DMS79 (cell line): ENCODE results near the gene TNP2.

Experiments used
- DNase-seq: peaks from one replicate; lab custom pipeline; 2025; lab: John Stamatoyannopoulos, UW

Gene TNP2

GRCh38 chr16:11277607-11278337 is 8.6 kb upstream of the TNP2 start:
- no peak for DNase-seq

- DNase-seq = no peak
Measured at GRCh38 chr16:11276896-11277593, 7.9 kb upstream of the TNP2 start.

- no peak for DNase-seq
Measured at GRCh38 chr16:11276143-11276895, 7.2 kb upstream of the TNP2 start, which contains the start of gene PRM2. TSS of gene PRM2 (minus strand) at chr16:11276480. CDS start at chr16:11276370, 110 bp downstream.

- DNase-seq = no peak
Measured at GRCh38 chr16:11274964-11275363, 5.8 kb upstream of the TNP2 start.

GRCh38 chr16:11273721-11274324 is 4.7 kb upstream of the TNP2 start:
- DNase-seq = peak; percentile 5

GRCh38 chr16:11272921-11273720 is 4.0 kb upstream of the TNP2 start, which contains the start of gene PRM3:
TSS of gene PRM3 (minus strand) at chr16:11273629. CDS start at chr16:11273595, 34 bp downstream.
- DNase-seq = no peak

- no peak for DNase-seq
Measured at GRCh38 chr16:11272484-11272883, 3.4 kb upstream of the TNP2 start.

- DNase-seq = no peak
Measured at GRCh38 chr16:11271610-11272009, 2.5 kb upstream of the TNP2 start.

- DNase-seq = no peak
Measured at GRCh38 chr16:11270602-11271162, 1.6 kb upstream of the TNP2 start.

- no peak for DNase-seq
Measured at GRCh38 chr16:11265124-11265523, 4.0 kb downstream of the TNP2 start.

GRCh38 chr16:11264155-11264832 is 4.8 kb downstream of the TNP2 start:
- no peak for DNase-seq

GRCh38 chr16:11263737-11264136 is 5.4 kb downstream of the TNP2 start:
- no peak for DNase-seq

- DNase-seq = no peak
Measured at GRCh38 chr16:11262915-11263314, 6.2 kb downstream of the TNP2 start.

- DNase-seq = no peak
Measured at GRCh38 chr16:11260596-11260966, 8.5 kb downstream of the TNP2 start.

- no peak for DNase-seq
Measured at GRCh38 chr16:11259655-11260595, 9.2 kb downstream of the TNP2 start.

- no peak for DNase-seq
Measured at GRCh38 chr16:11258553-11259492, 10.3 kb downstream of the TNP2 start.

GRCh38 chr16:11257131-11257938 is 11.8 kb downstream of the TNP2 start:
- DNase-seq = peak; percentile 65
